ENCODE measurements around the gene SLC5A10. TPM values are rescaled to one million over a fixed set of nuclear protein-coding genes. Genes with fewer than 3 reads are reported as not detected.

Gene SLC5A10
- total RNA-seq, 1 experiment from 2014 or later = not detected

GRCh38 chr17:18957831-18958230 lies 5.9 kb downstream of the SLC5A10 start:
- no peaks in the 10 kb centered on the region for H3K9me3 Mint-ChIP-seq
- H3K14ac ChIP-seq (ENCODE audit: insufficient read depth, low read length) = no peak overlapping the region
- H3K79me1 ChIP-seq (ENCODE audit: insufficient read depth, low read depth, low read length, poor library complexity, severe bottlenecking) = no peaks in the 10 kb centered on the region
- no peak overlapping the region for H3K27ac Mint-ChIP-seq
- H4K91ac ChIP-seq (ENCODE audit: insufficient read length, low read depth, low read length) = no peak overlapping the region
- H2BK5ac ChIP-seq (ENCODE audit: insufficient read length, low read length) = no peak overlapping the region
- H2BK15ac ChIP-seq (ENCODE audit: low read depth, low read length) = no peak overlapping the region
- H3K4me1 Mint-ChIP-seq = peaks cover 8% of the 10 kb centered on the region in 2 experiments
- H4K5ac ChIP-seq (ENCODE audit: insufficient read length, low read depth, low read length) = no peak overlapping the region
- H3K27me3 ChIP-seq (ENCODE audit: insufficient read depth, low read length) = no peaks in the 10 kb centered on the region
- H3K18ac ChIP-seq (ENCODE audit: insufficient read length, low read depth, low read length) = no peak overlapping the region
- no peak overlapping the region for H2BK120ac ChIP-seq (ENCODE audit: low read depth, low read length, poor library complexity, severe bottlenecking)
- H3K4me2 ChIP-seq (ENCODE audit: insufficient read depth, insufficient read length, low read length) = no peak overlapping the region
- H3K79me2 ChIP-seq (ENCODE audit: insufficient read depth, low read length) = no peaks in the 10 kb centered on the region
- WGBS (ENCODE audit: extremely low coverage, insufficient read length, low lambda C conversion rate) = no CpG with 5 or more reads among the region's 4 CpGs
- H3K23ac ChIP-seq (ENCODE audit: insufficient read length, low read depth, low read length) = no peak overlapping the region
- no peaks in the 10 kb centered on the region for H4K20me1 ChIP-seq (ENCODE audit: control insufficient read depth, insufficient read depth, insufficient read length)
- no peak overlapping the region for H4K8ac ChIP-seq (replicated peaks; ENCODE audit: insufficient read length, low read depth, low read length)
- H3K4me1 ChIP-seq (ENCODE audit: insufficient read depth, low read length) = no peaks in the 10 kb centered on the region
- H3K36me3 Mint-ChIP-seq (ENCODE audit: insufficient read depth in 1 of 3, low read depth in 3 of 3) = no peaks in the 10 kb centered on the region
- H2AK5ac ChIP-seq (ENCODE audit: insufficient read length, low read length) = no peak overlapping the region
- no peak overlapping the region for H3K27ac ChIP-seq (ENCODE audit: insufficient read length, low read depth, low read length)
- H3K4me3 Mint-ChIP-seq = no peak overlapping the region
- no peak for DNase-seq
- H3K9me3 ChIP-seq (ENCODE audit: control insufficient read depth, low read depth, low read length) = no peaks in the 10 kb centered on the region
- no peak overlapping the region for H2AFZ ChIP-seq (ENCODE audit: low read length)
- no peak overlapping the region for H3K4ac ChIP-seq (ENCODE audit: low read depth, low read length)
- no peak overlapping the region for H2BK12ac ChIP-seq (ENCODE audit: insufficient read length, low read depth, low read length)
- H3T11ph ChIP-seq (ENCODE audit: low read length) = no peak overlapping the region
- H3K56ac ChIP-seq (ENCODE audit: insufficient read length, low read depth, low read length) = no peak overlapping the region
- no peak overlapping the region for H3K9ac ChIP-seq (ENCODE audit: extremely low read depth, insufficient read length, low read length)
- no peak for TF ChIP-seq CTCF (conservative IDR thresholded peaks at IDR 0.05)
- no peaks in the 10 kb centered on the region for H3K23me2 ChIP-seq (ENCODE audit: insufficient read length, low read depth, low read length, poor library complexity, severe bottlenecking)
- H2BK20ac ChIP-seq (ENCODE audit: low read depth, low read length, poor library complexity, severe bottlenecking) = no peak overlapping the region
- H3K27me3 Mint-ChIP-seq (ENCODE audit: low read depth) = no peaks in the 10 kb centered on the region; the same call in 1 of the 2 replicates
